ENCODE measurements around the gene SDCBP2.

SDCBP2 gene

DNA sequence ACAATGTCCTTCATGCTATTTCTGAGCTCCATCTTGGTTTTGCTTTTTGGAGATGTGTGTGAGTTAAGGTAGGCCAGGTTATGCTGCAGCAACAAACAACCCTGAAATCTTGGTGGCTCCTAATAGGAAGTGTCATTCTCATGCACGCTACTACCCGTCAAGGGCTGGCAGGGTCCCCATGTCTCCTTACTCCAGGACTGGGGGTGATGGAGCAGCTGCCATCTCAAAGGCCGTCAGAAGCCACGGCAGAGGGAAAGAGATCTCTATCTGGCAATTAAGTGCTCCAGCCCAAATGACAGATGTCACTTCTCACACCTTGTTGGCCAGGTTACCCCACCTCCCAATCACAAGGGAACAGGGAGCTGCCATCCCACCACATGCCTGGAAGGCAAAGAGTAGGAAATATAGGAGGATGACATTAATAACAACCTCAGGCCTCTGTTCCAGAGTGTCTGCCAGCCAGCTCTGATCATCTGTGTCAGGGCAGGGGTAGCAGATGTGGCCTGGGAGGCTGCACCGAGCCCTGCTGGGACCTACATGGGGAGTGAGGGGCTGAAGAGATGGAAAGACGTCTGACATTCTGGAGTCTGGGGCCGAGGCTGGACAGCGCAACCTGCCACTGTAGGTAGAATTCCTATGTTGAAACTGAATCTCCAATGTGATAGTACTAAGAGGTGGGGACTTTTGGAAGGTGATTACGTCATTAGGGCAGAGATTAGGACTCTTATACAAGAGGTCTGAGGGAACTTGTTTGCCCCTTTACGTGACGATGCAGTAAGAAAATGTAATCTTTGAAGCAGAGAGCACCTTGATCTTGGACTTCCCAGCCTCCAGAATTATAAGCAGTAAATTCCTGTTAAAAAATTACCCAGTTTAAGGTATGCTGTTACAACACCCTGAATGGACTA is 4.8 kb upstream of the SDCBP2 start:
- no peak overlapping the region for H3K4me3 ChIP-seq (ENCODE audit: low read length)
- DNase-seq (ENCODE audit: low read depth): no peak
- no peak for TF ChIP-seq CTCF (conservative IDR thresholded peaks at IDR 0.05; ENCODE audit: low read depth, low read length)

DNA sequence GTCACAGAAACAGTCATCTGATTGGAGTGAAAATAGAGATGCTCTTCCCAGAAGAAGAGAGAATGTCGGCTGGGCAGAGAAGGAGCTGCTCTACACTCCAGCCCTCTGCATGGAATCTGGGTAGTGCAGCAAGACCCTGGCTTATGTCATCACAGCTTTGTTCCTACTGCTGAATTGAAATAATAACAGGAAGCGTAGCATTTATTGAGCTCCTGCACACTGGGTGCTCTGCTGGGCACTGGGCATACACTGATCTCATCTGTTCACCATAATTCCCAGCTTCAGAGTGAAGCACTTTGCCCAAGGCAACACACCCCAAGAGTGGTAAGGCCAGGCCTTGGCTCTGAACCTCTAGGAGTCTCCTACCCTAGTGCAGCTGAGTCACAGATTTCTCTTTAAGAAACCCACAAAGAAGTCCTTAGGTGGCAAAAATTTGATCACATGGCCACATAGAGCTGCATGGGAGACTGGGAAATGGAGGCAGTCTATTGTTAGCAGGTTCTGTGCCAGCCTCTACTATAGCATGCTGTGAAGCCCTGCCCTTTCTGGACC is 3.9 kb upstream of the SDCBP2 start:
- TF ChIP-seq CTCF (conservative IDR thresholded peaks at IDR 0.05; ENCODE audit: low read depth, low read length): no peak
- no peak for DNase-seq (ENCODE audit: low read depth)

DNA sequence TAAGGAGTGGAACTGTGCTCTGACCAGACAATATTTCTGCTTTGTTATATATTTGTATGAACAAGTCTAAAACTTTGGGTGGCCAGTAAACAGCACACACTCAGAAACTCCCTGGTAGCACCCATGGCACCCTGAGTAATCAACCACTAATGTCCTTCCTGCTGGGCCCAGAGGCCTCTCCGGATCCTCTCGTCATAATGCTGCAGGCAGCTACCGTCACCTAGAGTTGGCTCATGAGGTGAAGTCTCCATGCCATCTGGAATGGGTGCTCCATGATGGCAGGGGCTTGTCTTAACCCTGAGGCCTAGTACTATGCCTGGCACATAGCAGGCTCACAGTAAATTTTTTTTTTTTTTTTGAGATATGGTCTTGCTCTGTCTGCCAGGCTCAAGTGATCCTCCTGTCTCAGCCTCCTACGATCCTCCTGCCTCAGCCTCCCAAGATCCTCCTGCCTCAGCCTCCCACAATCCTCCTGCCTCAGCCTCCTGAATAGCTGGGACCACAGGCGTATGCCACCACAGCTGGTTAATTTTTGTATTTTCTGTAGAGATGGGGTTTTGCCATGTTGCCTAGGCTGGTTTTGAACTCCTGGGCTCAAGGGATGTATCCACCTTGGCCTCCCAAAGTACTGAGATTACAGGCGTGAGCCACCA is 3.0 kb upstream of the SDCBP2 start:
- TF ChIP-seq CTCF (conservative IDR thresholded peaks at IDR 0.05; ENCODE audit: low read depth, low read length): no peak
- no peak for DNase-seq (ENCODE audit: low read depth)
- no peak overlapping the region for H3K4me3 ChIP-seq (ENCODE audit: low read length)

More for the DNA sequence above, 3.9 kb upstream of the SDCBP2 start:
- no peak overlapping the region for H3K4me3 ChIP-seq (ENCODE audit: low read length)

DNA sequence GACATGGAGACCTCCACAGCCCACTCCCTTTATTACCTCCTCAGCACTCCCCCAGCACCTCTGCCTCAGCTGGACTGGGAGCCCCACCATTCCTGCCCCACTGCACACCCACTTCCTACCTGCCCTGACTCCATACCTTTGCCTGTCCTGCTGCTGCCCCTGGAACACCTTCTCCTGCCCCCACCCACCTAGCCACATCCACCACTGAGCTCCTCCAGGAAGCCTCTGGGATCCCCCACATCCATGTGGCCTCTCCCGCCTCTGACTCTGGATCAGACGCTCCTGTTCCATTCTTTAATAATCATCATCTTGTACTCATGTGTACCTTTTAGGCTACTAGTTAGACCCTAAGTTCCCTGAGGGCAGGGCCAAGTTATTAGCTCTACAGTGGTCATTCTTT is 2.2 kb upstream of the SDCBP2 start:
- DNase-seq (ENCODE audit: low read depth): no peak
- H3K4me3 ChIP-seq (ENCODE audit: low read length): no peak overlapping the region
- no peak for TF ChIP-seq CTCF (conservative IDR thresholded peaks at IDR 0.05; ENCODE audit: low read depth, low read length)

DNA sequence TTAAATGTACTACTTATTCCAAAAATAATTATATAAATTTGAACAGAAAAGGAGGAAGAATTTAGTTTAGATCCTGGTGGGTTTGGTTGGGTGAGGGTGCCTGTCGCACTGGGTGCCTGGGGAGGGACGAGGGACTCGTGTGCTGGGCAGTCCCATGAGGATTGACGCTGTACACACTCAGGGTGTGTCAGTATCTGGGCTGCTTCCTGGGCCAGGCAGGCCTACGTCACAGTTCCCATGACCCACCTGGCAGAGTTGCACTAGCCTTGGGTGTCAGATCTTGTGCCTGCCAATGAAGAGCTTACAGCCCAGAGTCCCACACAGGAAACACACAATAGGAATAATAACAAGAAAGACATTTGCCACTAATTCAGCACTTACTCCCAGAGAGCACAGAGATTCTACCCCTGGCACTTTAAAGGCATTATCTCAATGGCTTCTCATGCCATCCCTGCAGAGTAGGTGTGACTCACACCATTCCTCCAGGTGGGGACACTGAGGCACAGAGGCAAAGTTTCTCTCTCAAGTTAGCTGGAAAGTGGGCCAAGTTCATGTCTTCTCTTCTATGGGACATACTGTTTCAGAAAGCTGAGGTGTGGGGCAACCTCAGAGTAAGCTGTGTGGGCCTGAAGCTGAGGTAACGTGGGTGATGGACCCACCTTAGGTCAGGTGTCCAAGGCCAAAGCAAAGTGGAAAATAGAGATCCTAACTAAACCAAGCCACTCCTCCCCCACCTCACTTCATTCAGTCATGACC is 1.3 kb upstream of the SDCBP2 start:
- no peak overlapping the region for H3K4me3 ChIP-seq (ENCODE audit: low read length)
- DNase-seq (ENCODE audit: low read depth): peak; percentile 56
- TF ChIP-seq CTCF (conservative IDR thresholded peaks at IDR 0.05; ENCODE audit: low read depth, low read length): no peak

DNA sequence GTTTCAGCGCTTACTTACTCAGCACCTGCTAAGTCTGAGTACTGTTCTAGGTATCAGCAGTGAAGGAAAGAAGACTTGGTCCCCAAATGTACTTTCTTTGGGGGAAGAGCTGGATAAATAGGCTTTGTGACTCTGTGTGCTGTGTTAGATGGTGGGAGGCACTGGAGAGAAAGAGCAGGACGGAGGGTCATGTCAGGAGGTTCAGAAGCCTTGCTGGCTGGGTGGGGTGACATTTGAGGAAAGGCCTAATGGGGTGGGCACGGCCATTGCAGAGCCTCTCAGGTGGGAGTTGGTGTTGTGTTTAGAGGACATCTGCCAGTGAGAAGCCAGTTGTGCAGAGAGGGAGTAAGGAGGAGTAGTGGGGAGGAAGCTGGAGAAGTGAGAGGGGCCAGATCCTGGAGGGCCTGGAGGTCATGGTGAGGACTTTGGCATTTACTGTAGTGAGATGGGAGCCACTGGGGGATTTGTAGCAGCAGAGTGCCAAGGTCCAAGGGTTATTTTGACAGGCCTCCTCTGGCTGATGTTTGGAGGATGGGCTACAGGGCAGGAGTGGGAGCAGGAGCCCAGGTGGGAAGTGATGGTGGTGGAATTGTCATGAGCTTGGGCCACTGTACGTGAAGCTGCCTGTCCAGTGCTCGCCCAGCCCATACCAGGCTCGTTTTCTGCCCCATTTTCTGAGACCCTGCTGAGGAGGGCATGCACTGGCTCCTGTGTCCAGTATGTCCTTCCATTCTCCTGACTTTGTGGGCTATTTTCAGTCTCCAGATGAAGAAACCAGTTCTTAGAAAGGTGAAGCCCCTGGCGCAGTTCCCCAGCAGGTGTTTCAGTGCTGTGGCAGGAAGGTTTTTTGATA is 886 bp downstream of the SDCBP2 start:
- no peak for TF ChIP-seq CTCF (conservative IDR thresholded peaks at IDR 0.05; ENCODE audit: low read depth, low read length)
- DNase-seq (ENCODE audit: low read depth): no peak
- H3K4me3 ChIP-seq (ENCODE audit: low read length): no peak overlapping the region
